Astrocyte (in vitro differentiated cells and primary cell): ENCODE results near the gene AFF4. TPM values are rescaled to one million over a fixed set of nuclear protein-coding genes. Genes with fewer than 3 reads are reported as not detected.

ENCODE experiments used
- DNase-seq: peaks from one replicate; pipeline ENCODE4 v3.0.0-alpha.2; 2010; ENCODE audit warnings: low read depth
- FAIRE-seq: peaks from 2 replicates; lab custom pipeline; 2011; peaks lifted over from hg19 to GRCh38; lab: Jason Lieb, UNC
- H2AFZ ChIP-seq: 2 replicates; pipeline ENCODE4 v1.6.0; 2012; ENCODE audit warnings: low read depth, low read length, inconsistent platforms
- H3K27ac ChIP-seq: 2 replicates; pipeline ENCODE4 v1.5.1; 2011; ENCODE audit warnings: low read depth, low read length, inconsistent platforms
- H3K27me3 ChIP-seq: 2 replicates; pipeline ENCODE4 v1.6.0; 2011; ENCODE audit warnings: low read length, inconsistent platforms; ENCODE audit not compliant: insufficient read depth
- H3K36me3 ChIP-seq: 2 replicates; pipeline ENCODE4 v1.5.1; 2011; ENCODE audit warnings: low read length, inconsistent platforms; ENCODE audit not compliant: insufficient read depth
- H3K4me1 ChIP-seq: 2 replicates; pipeline ENCODE4 v1.5.1; 2011; ENCODE audit warnings: low read length, inconsistent platforms; ENCODE audit not compliant: insufficient read depth
- H3K4me2 ChIP-seq: 2 replicates; pipeline ENCODE4 v1.6.0; 2012; ENCODE audit warnings: low read length, inconsistent platforms
- H3K4me3 ChIP-seq: 2 replicates; pipeline ENCODE4 v1.5.1; 2011; ENCODE audit warnings: low read depth, mild to moderate bottlenecking, low read length, inconsistent platforms; ENCODE audit not compliant: insufficient read depth
- H3K79me2 ChIP-seq: 2 replicates; pipeline ENCODE4 v1.6.0; 2012; ENCODE audit warnings: mild to moderate bottlenecking, low read length, inconsistent platforms; ENCODE audit not compliant: insufficient read depth
- H3K9ac ChIP-seq: 2 replicates; pipeline ENCODE4 v1.6.0; 2012; ENCODE audit warnings: mild to moderate bottlenecking, low read length, inconsistent platforms
- H3K9me3 ChIP-seq: 2 replicates; pipeline ENCODE4 v1.5.1; 2012; ENCODE audit warnings: low read depth, mild to moderate bottlenecking, low read length, inconsistent platforms; ENCODE audit not compliant: insufficient read depth
- H4K20me1 ChIP-seq: 2 replicates; pipeline ENCODE4 v1.6.0; 2012; ENCODE audit warnings: low read length, inconsistent platforms; ENCODE audit not compliant: insufficient read depth
- H3K27ac Mint-ChIP-seq: one replicate; pipeline ENCODE4 v1.8.0; 2021; ENCODE audit warnings: mild to moderate bottlenecking, mixed read lengths; ENCODE audit not compliant: unreplicated experiment
- H3K27me3 Mint-ChIP-seq: one replicate; pipeline ENCODE4 v1.8.0; 2021; ENCODE audit warnings: low read depth, mixed read lengths; ENCODE audit not compliant: unreplicated experiment
- H3K36me3 Mint-ChIP-seq: one replicate; pipeline ENCODE4 v1.8.0; 2021; ENCODE audit warnings: low read depth, mixed read lengths; ENCODE audit not compliant: unreplicated experiment
- H3K4me1 Mint-ChIP-seq: one replicate; pipeline ENCODE4 v1.8.0; 2021; ENCODE audit warnings: low read depth, mixed read lengths; ENCODE audit not compliant: unreplicated experiment
- H3K4me3 Mint-ChIP-seq: one replicate; pipeline ENCODE4 v1.8.0; 2021; ENCODE audit warnings: mild to moderate bottlenecking, moderate library complexity, mixed read lengths; ENCODE audit not compliant: unreplicated experiment
- H3K9me3 Mint-ChIP-seq: one replicate; pipeline ENCODE4 v1.8.0; 2021; ENCODE audit warnings: mild to moderate bottlenecking, mixed read lengths; ENCODE audit not compliant: unreplicated experiment
- EZH2 ChIP-seq: IDR thresholded peaks from 2 replicates; pipeline ENCODE4 v1.6.1; 2012; ENCODE audit warnings: mild to moderate bottlenecking, low read length, inconsistent platforms; ENCODE audit not compliant: insufficient read depth
- total RNA-seq: library from RNA; stranded (reverse); gene quantifications from 2 replicates; pipeline ENCODE4 v1.2.1, GENCODE V29; 2021
- TF ChIP-seq, protein P1 (sequence below): IDR thresholded peaks from 2 replicates; pipeline ENCODE4 v1.5.1; 2011; ENCODE audit warnings: low read depth, mild to moderate bottlenecking, inconsistent platforms, low read length, moderate library complexity; ENCODE audit not compliant: insufficient read depth

Gene AFF4
- total RNA-seq, 1 donor from 2014 or later = 163 TPM

DNA sequence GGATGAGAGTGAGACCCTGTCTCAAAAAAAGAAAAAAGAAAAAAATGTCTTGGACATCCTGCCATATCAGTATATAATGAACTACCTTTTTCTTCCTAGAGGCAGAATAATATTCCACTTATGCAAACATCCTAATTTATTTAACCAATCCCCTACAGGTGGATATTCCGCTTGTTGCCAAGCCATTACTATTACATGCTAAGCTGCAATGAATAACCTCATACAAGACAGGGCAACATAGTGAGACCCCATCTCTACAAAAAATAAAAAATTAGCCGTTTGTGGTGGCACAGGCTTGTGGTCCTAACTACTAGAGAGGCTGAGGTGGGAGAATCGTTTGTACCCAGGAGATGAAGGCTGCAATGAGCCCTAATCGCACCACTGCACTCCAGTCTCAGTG lies 1.7 kb upstream of the AFF4 start:
- no peaks in the 10 kb centered on the region for H3K9me3 ChIP-seq
- no peak overlapping the region for H3K27ac ChIP-seq
- Mint-ChIP-seq H3K9me3 (no peaks in the 10 kb centered on the region), H3K27me3 (no peaks in the 10 kb centered on the region), H3K27ac (peak overlapping the region; percentile 18), H3K4me1 (peaks cover 6% of the 10 kb centered on the region), H3K36me3 (peaks cover 2% of the 10 kb centered on the region), H3K4me3 (no peak overlapping the region)
- no peak overlapping the region for H3K9ac ChIP-seq
- TF ChIP-seq, protein P1, sequence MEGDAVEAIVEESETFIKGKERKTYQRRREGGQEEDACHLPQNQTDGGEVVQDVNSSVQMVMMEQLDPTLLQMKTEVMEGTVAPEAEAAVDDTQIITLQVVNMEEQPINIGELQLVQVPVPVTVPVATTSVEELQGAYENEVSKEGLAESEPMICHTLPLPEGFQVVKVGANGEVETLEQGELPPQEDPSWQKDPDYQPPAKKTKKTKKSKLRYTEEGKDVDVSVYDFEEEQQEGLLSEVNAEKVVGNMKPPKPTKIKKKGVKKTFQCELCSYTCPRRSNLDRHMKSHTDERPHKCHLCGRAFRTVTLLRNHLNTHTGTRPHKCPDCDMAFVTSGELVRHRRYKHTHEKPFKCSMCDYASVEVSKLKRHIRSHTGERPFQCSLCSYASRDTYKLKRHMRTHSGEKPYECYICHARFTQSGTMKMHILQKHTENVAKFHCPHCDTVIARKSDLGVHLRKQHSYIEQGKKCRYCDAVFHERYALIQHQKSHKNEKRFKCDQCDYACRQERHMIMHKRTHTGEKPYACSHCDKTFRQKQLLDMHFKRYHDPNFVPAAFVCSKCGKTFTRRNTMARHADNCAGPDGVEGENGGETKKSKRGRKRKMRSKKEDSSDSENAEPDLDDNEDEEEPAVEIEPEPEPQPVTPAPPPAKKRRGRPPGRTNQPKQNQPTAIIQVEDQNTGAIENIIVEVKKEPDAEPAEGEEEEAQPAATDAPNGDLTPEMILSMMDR = no peak
- TF ChIP-seq EZH2 = no peak
- peaks cover 4% of the 10 kb centered on the region for H3K4me1 ChIP-seq
- DNase-seq = no peak
- no peak overlapping the region for H2AFZ ChIP-seq
- FAIRE-seq = no peak
- H3K36me3 ChIP-seq = no peaks in the 10 kb centered on the region
- no peak overlapping the region for H3K4me2 ChIP-seq
- peaks cover 21% of the 10 kb centered on the region for H4K20me1 ChIP-seq
- H3K79me2 ChIP-seq = peaks cover 38% of the 10 kb centered on the region
- no peak overlapping the region for H3K4me3 ChIP-seq
- no peaks in the 10 kb centered on the region for H3K27me3 ChIP-seq

DNA sequence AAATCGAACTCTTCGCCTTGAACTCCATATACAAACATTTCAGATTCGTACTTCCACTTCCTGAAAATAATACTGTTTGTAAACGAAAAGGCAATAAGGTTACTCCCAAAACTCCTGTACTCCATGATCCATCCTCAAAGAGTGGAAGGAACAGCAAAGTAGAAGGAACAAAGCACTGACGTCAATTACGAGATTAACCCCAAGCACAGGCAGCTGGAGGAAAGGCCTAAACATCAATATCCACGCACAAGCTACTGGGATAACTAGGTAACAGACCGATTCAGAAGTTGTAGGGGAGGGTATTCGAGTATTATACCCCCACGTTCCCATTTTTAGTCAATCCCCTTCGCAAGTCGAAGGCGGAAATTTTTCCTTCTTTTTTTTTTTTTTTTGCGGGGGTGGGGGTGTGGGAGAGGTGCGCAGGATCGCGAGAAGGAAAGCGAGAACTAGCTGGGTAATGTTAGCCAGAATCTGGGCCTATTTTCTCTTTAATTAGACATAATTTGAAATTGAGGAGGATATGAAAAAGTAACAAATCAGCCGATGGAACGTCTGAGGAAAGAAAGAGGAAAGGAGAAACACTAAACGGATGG lies 909 bp downstream of the AFF4 start:
- H3K9me3 ChIP-seq = no peaks in the 10 kb centered on the region
- peak overlapping the region; percentile 99 for H3K4me3 Mint-ChIP-seq
- peak overlapping the region; percentile 96 for H3K27ac ChIP-seq
- no peaks in the 10 kb centered on the region for H3K9me3 Mint-ChIP-seq
- H3K27me3 Mint-ChIP-seq = no peaks in the 10 kb centered on the region
- peaks cover 64% of the 10 kb centered on the region for H3K79me2 ChIP-seq
- DNase-seq (peak; percentile 72), FAIRE-seq (no peak)
- no peaks in the 10 kb centered on the region for H3K27me3 ChIP-seq
- H3K4me3 ChIP-seq = peak overlapping the region; percentile 87
- peak overlapping the region; percentile 100 for H3K27ac Mint-ChIP-seq
- TF ChIP-seq EZH2 = no peak
- TF ChIP-seq, protein P1 = no peak
- H3K4me2 ChIP-seq = peak overlapping the region; percentile 88
- no peaks in the 10 kb centered on the region for H3K36me3 ChIP-seq
- H3K36me3 Mint-ChIP-seq = peaks cover 4% of the 10 kb centered on the region
- peaks cover 47% of the 10 kb centered on the region for H4K20me1 ChIP-seq
- H2AFZ ChIP-seq = peak overlapping the region; percentile 6
- H3K4me1 Mint-ChIP-seq = peaks cover 8% of the 10 kb centered on the region
- H3K9ac ChIP-seq = peak overlapping the region; percentile 98
- peaks cover 4% of the 10 kb centered on the region for H3K4me1 ChIP-seq

DNA sequence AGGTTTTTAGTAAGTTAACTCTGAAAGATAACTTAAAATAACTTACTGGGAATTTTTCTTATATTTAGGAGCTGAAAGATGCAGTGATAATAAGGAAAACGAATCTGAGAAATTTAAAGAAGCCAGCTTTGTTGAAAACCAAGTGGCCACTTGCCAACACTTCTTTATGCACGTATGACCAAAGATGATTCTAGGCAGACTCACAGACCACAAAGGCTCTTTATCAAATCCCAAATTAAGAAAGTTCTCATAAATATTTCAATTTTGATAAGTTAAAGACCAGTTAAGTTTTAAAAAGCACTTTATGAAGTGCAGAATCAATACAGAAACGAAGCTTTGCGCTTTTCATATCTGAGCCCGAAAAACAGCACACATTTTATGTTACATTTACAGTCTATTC lies 1.5 kb downstream of the AFF4 start:
- H3K27ac ChIP-seq = peak overlapping the region; percentile 96

More for the DNA sequence above, 1.5 kb downstream of the AFF4 start:
- DNase-seq (peak; percentile 62), FAIRE-seq (no peak)
- H3K9ac ChIP-seq = peak overlapping the region; percentile 98
- no peak overlapping the region for H2AFZ ChIP-seq
- H3K27me3 ChIP-seq = no peaks in the 10 kb centered on the region
- Mint-ChIP-seq H3K27me3 (no peaks in the 10 kb centered on the region), H3K4me1 (peaks cover 8% of the 10 kb centered on the region), H3K4me3 (peak overlapping the region; percentile 99), H3K27ac (peak overlapping the region; percentile 100), H3K36me3 (peaks cover 4% of the 10 kb centered on the region), H3K9me3 (no peaks in the 10 kb centered on the region)
- H3K4me2 ChIP-seq = peak overlapping the region; percentile 88
- H3K79me2 ChIP-seq = peaks cover 70% of the 10 kb centered on the region
- peaks cover 4% of the 10 kb centered on the region for H3K4me1 ChIP-seq
- peaks cover 54% of the 10 kb centered on the region for H4K20me1 ChIP-seq
- H3K4me3 ChIP-seq = peak overlapping the region; percentile 87
- no peaks in the 10 kb centered on the region for H3K9me3 ChIP-seq
- H3K36me3 ChIP-seq = no peaks in the 10 kb centered on the region
- no peak for TF ChIP-seq EZH2
- TF ChIP-seq, protein P1 = no peak
